SK-N-SH treated with all-trans-retinoic acid at 6 μM for 48 hours (cell line): Measurements from ENCODE around the gene ABHD5.

ENCODE experiments used
- BACH2 ChIP-seq: fragments of 250-450 bp; sonication (Bioruptor Pico); IDR thresholded peaks from 2 replicates; pipeline ENCODE4 v1.9.0; 2021; ENCODE audit warnings: mild to moderate bottlenecking, borderline replicate concordance
- CREB5 ChIP-seq: fragments of 250-450 bp; sonication (Bioruptor Pico); IDR thresholded peaks from 2 replicates; pipeline ENCODE4 v1.5.1; 2020; ENCODE audit warnings: low read depth, mild to moderate bottlenecking, moderate library complexity
- OSR1 ChIP-seq: fragments of 250-450 bp; sonication (Bioruptor Pico); IDR thresholded peaks from 2 replicates; pipeline ENCODE4 v1.8.0; 2022; ENCODE audit warnings: moderate library complexity, mild to moderate bottlenecking, inconsistent platforms
- PATZ1 ChIP-seq: fragments of 250-450 bp; sonication (Bioruptor Pico); IDR thresholded peaks from 2 replicates; pipeline ENCODE4 v1.8.0; 2020; ENCODE audit warnings: mild to moderate bottlenecking, moderate library complexity, borderline replicate concordance
- POU6F1 ChIP-seq: fragments of 250-450 bp; sonication (Bioruptor Pico); IDR thresholded peaks from 2 replicates; pipeline ENCODE4 v1.8.0; 2021; ENCODE audit warnings: low read depth, mild to moderate bottlenecking, moderate library complexity, borderline replicate concordance
- RARB ChIP-seq: fragments of 250-450 bp; sonication (Bioruptor Pico); IDR thresholded peaks from 2 replicates; pipeline ENCODE4 v1.8.0; 2021; ENCODE audit warnings: mild to moderate bottlenecking, moderate library complexity
- TOX ChIP-seq: fragments of 250-450 bp; sonication (Bioruptor Pico); IDR thresholded peaks from 2 replicates; pipeline ENCODE4 v1.8.0; 2021; ENCODE audit warnings: mild to moderate bottlenecking, moderate library complexity, borderline replicate concordance

GRCh38 chr3:43732747-43733425 is 42.1 kb downstream of the ABHD5 start:
- TF ChIP-seq OSR1 (CRISPR knock-in tag) (no peak), CREB5 (no peak), RARB (no peak), BACH2 (CRISPR knock-in tag) (no peak), PATZ1 (CRISPR knock-in tag) (no peak), TOX (CRISPR knock-in tag) (no peak), POU6F1 (CRISPR knock-in tag) (no peak)
